ENCODE measurements around the gene REC8. TPM values are rescaled to one million over a fixed set of nuclear protein-coding genes. Genes with fewer than 3 reads are reported as not detected.

REC8 gene
- total and polyA plus RNA-seq, 2 of the 4 experiments (the other 2 are of a cell fraction), result 0.36 to 3.5 TPM

DNA sequence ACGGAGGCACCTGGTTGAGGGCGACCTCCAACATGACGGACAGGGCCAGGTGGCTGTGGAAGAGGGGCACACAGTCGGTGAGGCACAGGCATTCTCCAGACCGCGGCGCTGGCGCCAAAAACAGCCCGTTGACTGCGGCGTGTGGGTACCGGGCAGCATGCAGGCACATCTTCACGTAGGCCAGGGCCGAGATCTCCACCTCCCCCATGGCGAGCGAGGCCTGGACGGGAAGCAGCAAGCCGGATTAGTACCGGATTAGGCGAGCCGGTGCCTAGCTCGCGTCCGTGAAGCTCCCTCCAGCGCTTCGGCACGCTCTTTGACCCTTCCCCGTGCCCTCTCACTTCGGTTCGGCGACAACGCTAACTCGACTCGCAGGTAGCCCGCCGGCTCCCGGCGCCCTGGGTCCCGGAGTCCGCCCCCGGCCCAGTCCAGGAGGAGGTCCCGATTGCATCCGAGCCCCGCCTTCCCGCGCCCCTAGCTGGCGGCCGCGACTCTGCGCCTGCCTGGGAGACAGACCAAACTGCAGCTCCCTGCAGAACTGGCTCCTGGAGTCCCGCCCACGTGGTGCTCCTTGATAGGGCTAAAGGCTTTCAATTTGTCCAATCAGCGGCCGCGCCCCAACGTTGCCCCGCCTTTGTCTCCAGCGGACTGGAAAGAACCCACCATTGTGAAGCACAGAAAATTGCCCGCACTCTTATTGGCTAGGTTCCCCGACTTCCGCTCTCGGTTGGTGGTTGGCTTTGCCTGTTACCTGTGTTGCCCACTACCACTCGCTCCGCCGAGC lies 30.6 kb upstream of the REC8 start, which contains the start of gene EMC9 (continued):
- TF ChIP-seq MXI1 (IDR thresholded peaks at IDR 0.05; ENCODE audit: borderline replicate concordance, low read depth, low read length) (peak; percentile 44; the same call in 1 of the 2 replicates), BHLHE40 (IDR thresholded peaks at IDR 0.05; ENCODE audit: low read depth, low read length) (no peak), MAFK (IDR thresholded peaks at IDR 0.05; ENCODE audit: low read depth, low read length) (0 out of 2 replicates have a peak, but pooled peaks have one; percentile 10), RAD21 (IDR thresholded peaks at IDR 0.05; ENCODE audit: low read length) (no peak)

DNA sequence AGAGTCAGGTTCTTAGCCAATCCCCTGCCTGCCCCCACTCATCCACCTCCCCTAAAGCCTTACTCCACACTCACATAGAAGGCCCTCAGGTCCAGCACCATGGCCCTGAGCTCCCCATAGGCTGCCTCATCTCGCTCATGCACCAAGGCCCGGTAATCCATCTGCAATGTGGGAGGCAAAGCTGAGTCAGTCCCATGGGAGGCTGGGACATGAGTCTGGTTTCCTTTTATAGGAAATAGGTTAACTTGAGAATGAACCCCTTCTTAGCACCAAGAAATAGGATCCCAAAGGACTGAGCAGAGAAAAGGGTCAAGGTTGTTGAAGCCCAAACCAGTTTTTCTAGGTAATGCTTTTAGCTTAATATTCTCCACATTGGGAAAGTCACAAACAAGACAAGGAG lies 28.4 kb upstream of the REC8 start:
- no peak overlapping the region for H3K4me2 ChIP-seq (ENCODE audit: low read depth, low read length)
- peaks cover 11% of the 10 kb centered on the region for H3K36me3 ChIP-seq (ENCODE audit: control insufficient read depth, insufficient read depth, low read length)
- intact Hi-C loops (cut with micrococcal nuclease), result no loop called here
- H3K4ac ChIP-seq (ENCODE audit: low read depth, low read length), result peak overlapping the region; percentile 66; the same call in 1 of the 2 replicates
- H3K27ac ChIP-seq (ENCODE audit: insufficient read depth, low read length), result no peak overlapping the region
- ATAC-seq (ENCODE audit: low read depth) (no peak), DNase-seq (peak; percentile 51)
- ChIA-PET POLR2A (ENCODE audit: unreplicated experiment) (no interaction called here), CTCF (no interaction called here)
- H2BK15ac ChIP-seq (ENCODE audit: low read depth, low read length), result no peak overlapping the region
- H4K20me1 ChIP-seq (ENCODE audit: insufficient read depth, low read length), result peaks cover 16% of the 10 kb centered on the region
- H3K9me1 ChIP-seq (ENCODE audit: insufficient read depth, low read length), result peaks cover 19% of the 10 kb centered on the region
- peak overlapping the region; percentile 29; the same call in 1 of the 2 replicates for H2BK20ac ChIP-seq (ENCODE audit: low read depth, low read length)
- H4K8ac ChIP-seq (ENCODE audit: low read depth in 2 of 2, low read length in 2 of 2), result no peak overlapping the region
- no peak overlapping the region for H2AK9ac ChIP-seq (replicated peaks; ENCODE audit: low read depth, low read length, poor library complexity)
- no peak overlapping the region for H3K9ac ChIP-seq (ENCODE audit: low read depth, low read length)
- in situ Hi-C loops (cut with MboI; ENCODE audit: low sequenced_read_pairs), result loop anchor here (25.0 kb wide), 2 partner anchors 831 to 1056 kb away; partner anchors contain the start of genes ACIN1, BCL2L2, C14orf119 and PABPN1
- peak overlapping the region; percentile 24 for H2AFZ ChIP-seq (replicated peaks; ENCODE audit: low read length, poor library complexity)
- peaks cover 13% of the 10 kb centered on the region for H3K4me1 ChIP-seq (ENCODE audit: control insufficient read depth, insufficient read depth, low read length)
- no peak overlapping the region for H3K4me3 ChIP-seq (ENCODE audit: insufficient read depth, low read depth, low read length)
- no TSS peak for BruUV-seq (replicated peaks)
- no CpG with 5 or more reads among the region's 2 CpGs for WGBS, 2 experiments (ENCODE audit: extremely low coverage in 2 of 2, insufficient read length in 1 of 2)
- no peak overlapping the region for H2BK120ac ChIP-seq (ENCODE audit: low read depth, low read length)
- no peak overlapping the region for H2BK5ac ChIP-seq (ENCODE audit: low read depth, low read length, poor library complexity, severe bottlenecking)
- H3K14ac ChIP-seq (replicated peaks; ENCODE audit: low read depth, low read length), result no peak overlapping the region
- H3K23ac ChIP-seq (ENCODE audit: low read depth, low read length), result no peak overlapping the region
- H3K56ac ChIP-seq (ENCODE audit: extremely low read depth, insufficient read depth, low read length), result no peak overlapping the region
- no peaks in the 10 kb centered on the region for H3K9me3 ChIP-seq (ENCODE audit: control insufficient read depth, insufficient read depth, low read length)
- H3K27me3 ChIP-seq (ENCODE audit: control insufficient read depth, insufficient read depth, low read length), result no peaks in the 10 kb centered on the region
- H3K79me1 ChIP-seq (ENCODE audit: low read depth in 1 of 2, low read length in 2 of 2), result peaks cover 33 to 68% of the 10 kb centered on the region in 2 experiments
- H2AK5ac ChIP-seq (ENCODE audit: low read depth, low read length), result no peak overlapping the region
- H4K91ac ChIP-seq (ENCODE audit: insufficient read depth, low read depth, low read length), result no peak overlapping the region
- H4K5ac ChIP-seq (ENCODE audit: low read depth, low read length), result no peak overlapping the region
- H3K18ac ChIP-seq (ENCODE audit: low read depth, low read length), result no peak overlapping the region
- dilution Hi-C loops (cut with HindIII; ENCODE audit: low sequenced_read_pairs, unreplicated experiment), result no loop called here
- TF ChIP-seq RCOR1 (IDR thresholded peaks at IDR 0.05; ENCODE audit: insufficient replicate concordance, low read length) (no peak), RFX5 (IDR thresholded peaks at IDR 0.05; ENCODE audit: low read depth, low read length) (no peak), SMC3 (IDR thresholded peaks at IDR 0.05; ENCODE audit: low read depth, low read length) (no peak)
- TF ChIP-seq, protein P1, sequence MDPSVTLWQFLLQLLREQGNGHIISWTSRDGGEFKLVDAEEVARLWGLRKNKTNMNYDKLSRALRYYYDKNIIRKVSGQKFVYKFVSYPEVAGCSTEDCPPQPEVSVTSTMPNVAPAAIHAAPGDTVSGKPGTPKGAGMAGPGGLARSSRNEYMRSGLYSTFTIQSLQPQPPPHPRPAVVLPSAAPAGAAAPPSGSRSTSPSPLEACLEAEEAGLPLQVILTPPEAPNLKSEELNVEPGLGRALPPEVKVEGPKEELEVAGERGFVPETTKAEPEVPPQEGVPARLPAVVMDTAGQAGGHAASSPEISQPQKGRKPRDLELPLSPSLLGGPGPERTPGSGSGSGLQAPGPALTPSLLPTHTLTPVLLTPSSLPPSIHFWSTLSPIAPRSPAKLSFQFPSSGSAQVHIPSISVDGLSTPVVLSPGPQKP (IDR thresholded peaks at IDR 0.05; ENCODE audit: borderline replicate concordance, low read depth, low read length), result no peak
